GM10248 (cell line): ENCODE data around the gene ARMH4.

Source experiments
- CTCF ChIA-PET: fragments of 300-600 bp; sonication (Branson Sonifier 250); formaldehyde crosslinking; extraction: SDS; loops from one replicate; lab custom pipeline; 2021; ENCODE audit warnings: antibody characterized with exemption; lab: Yijun Ruan, JAX
- POLR2A ChIA-PET: fragments of 350-650 bp; sonication (Branson Sonifier 250); formaldehyde crosslinking; extraction: SDS; loops from one replicate; lab custom pipeline; 2020; ENCODE audit warnings: antibody characterized with exemption; lab: Yijun Ruan, JAX
- DNase-seq: peaks from one replicate; pipeline ENCODE4 v3.0.0; 2012; ENCODE audit errors: extremely low spot score
- CTCF ChIP-seq: IDR thresholded peaks from 2 replicates; pipeline ENCODE4 v1.5.1; 2012; ENCODE audit warnings: mild to moderate bottlenecking, low read depth; ENCODE audit errors: extremely low read depth, missing control alignments, control extremely low read depth

ARMH4 gene

DNA sequence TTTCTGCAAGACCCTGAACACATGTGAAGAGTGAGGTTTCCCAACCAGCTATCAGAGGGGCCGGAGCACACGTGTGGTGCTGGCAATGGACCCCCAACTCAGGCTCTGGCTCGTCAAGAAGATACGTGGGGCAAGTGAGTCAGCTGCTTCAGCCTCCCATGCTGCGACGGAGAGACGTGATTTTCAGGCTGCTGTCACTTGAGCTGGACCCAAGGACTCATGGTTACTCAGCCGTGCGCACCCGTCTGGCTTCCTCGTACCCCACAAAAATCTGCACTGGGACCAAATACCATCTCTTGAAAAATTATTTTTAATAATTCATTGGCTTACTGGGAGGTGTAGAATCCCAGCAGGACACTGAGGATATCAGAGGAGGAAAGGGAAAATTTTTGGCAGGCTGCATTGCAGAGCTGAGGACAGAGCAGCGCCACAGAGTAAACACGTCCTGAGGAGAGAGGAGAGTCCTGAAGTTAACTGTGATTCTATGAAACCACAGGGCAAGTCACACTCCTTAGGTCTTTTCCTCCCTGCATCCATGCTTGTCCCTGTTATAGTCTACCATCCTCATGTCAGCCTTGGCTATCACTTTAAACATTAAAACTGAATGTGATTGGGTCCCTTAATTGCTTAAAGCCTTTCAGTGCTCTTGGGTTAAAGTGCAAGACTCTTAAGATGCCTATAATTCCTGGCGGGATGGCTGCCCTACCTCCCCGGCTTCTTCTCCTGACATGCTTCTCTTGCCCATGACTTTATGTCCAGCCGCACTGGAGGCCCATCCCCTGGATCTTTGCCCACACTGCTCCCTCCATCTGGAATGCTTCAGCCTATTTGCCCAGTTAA is 190.8 kb downstream of the ARMH4 start:
- DNase-seq = no peak
- POLR2A ChIA-PET = no interaction called here
- no peak for TF ChIP-seq CTCF
- CTCF ChIA-PET = no interaction called here

DNA sequence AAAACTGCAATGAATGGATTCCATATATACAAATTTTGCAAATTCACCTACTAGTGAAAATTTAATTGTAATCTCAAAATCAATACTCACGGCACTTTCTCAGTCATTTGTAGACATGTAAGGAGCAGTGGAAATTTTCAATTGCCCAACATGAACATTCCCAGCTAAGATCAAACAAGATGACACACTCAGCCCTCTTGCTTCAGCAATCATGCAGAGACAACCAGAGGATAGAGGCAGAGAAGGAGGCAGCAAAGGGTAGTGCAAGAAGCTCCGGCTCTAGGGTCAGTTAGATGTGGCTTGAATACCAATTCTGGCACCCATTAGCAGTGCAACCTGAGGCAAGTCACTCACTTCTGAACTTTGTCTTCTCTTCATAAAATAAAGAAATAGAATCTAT is 194.6 kb downstream of the ARMH4 start:
- DNase-seq = no peak
- no peak for TF ChIP-seq CTCF
- ChIA-PET CTCF (no interaction called here), POLR2A (no interaction called here)
